ENCODE data around the gene PPP1R3F.

PPP1R3F gene

GRCh38 chrX:49264460-49264859 lies 5.1 kb upstream of the PPP1R3F start, which contains the start of gene FOXP3:
FOXP3 (minus strand) TSS chrX:49264710; CDS start chrX:49258505, 6,205 bp downstream.
- Histone ChIP-seq H3K79me2 (ENCODE audit: insufficient read depth, low read length) (no peaks in the 10 kb centered on the region), H3K4me2 (ENCODE audit: low read depth, low read length, poor library complexity, severe bottlenecking) (no peak within 1 kb of the TSS), H4K20me1 (ENCODE audit: insufficient read depth, low read length, poor library complexity, severe bottlenecking) (no peaks in the 10 kb centered on the region), H3K9ac (ENCODE audit: low read depth, low read length, poor library complexity, severe bottlenecking) (no peak within 1 kb of the TSS), H3F3A (ENCODE audit: low read depth) (no peaks in the 10 kb centered on the region), H3K4me3 (ENCODE audit: low read length, poor library complexity, severe bottlenecking) (no peak within 1 kb of the TSS), H3K27me3 (ENCODE audit: insufficient read depth, low read length, poor library complexity, severe bottlenecking) (no peaks in the 10 kb centered on the region), H3K4me1 (ENCODE audit: insufficient read depth, low read length, poor library complexity, severe bottlenecking) (no peaks in the 10 kb centered on the region), H2AFZ (ENCODE audit: low read length) (no peak within 1 kb of the TSS), H3K9me2 (replicated peaks; ENCODE audit: low read depth, low read length) (no peaks in the 10 kb centered on the region), H3K9me3 (ENCODE audit: insufficient read depth, low read depth, low read length) (no peaks in the 10 kb centered on the region), H3K36me3 (ENCODE audit: insufficient read depth, low read length) (no peaks in the 10 kb centered on the region)
- no peak for TF ChIP-seq CTCF (conservative IDR thresholded peaks at IDR 0.05; ENCODE audit: low read length)
- no peak for TF ChIP-seq EZH2phosphoT487 (IDR thresholded peaks at IDR 0.05; ENCODE audit: borderline replicate concordance)

- no peaks in the 10 kb centered on the region for H3K36me3 ChIP-seq (ENCODE audit: insufficient read depth, low read length)
- peaks cover 2% of the 10 kb centered on the region for H4K20me1 ChIP-seq (ENCODE audit: insufficient read depth, low read length, poor library complexity, severe bottlenecking)
- H3K27me3 ChIP-seq (ENCODE audit: insufficient read depth, low read length, poor library complexity, severe bottlenecking), result no peaks in the 10 kb centered on the region
- H3K4me3 ChIP-seq (ENCODE audit: low read length, poor library complexity, severe bottlenecking), result no peak overlapping the region
- H3K4me1 ChIP-seq (ENCODE audit: insufficient read depth, low read length, poor library complexity, severe bottlenecking), result peaks cover 9% of the 10 kb centered on the region
- no peak overlapping the region for H2AFZ ChIP-seq (ENCODE audit: low read length)
- TF ChIP-seq EZH2phosphoT487 (IDR thresholded peaks at IDR 0.05; ENCODE audit: borderline replicate concordance), result no peak
- no peak for TF ChIP-seq CTCF (conservative IDR thresholded peaks at IDR 0.05; ENCODE audit: low read length)
- H3K9ac ChIP-seq (ENCODE audit: low read depth, low read length, poor library complexity, severe bottlenecking), result no peak overlapping the region
- no peaks in the 10 kb centered on the region for H3F3A ChIP-seq (ENCODE audit: low read depth)
- H3K9me3 ChIP-seq (ENCODE audit: insufficient read depth, low read depth, low read length), result no peaks in the 10 kb centered on the region
- H3K79me2 ChIP-seq (ENCODE audit: insufficient read depth, low read length), result peaks cover 18% of the 10 kb centered on the region; the same call in 1 of the 2 replicates
- no peaks in the 10 kb centered on the region for H3K9me2 ChIP-seq (replicated peaks; ENCODE audit: low read depth, low read length)
- no peak overlapping the region for H3K4me2 ChIP-seq (ENCODE audit: low read depth, low read length, poor library complexity, severe bottlenecking)
These were observed 2.8 kb upstream of the PPP1R3F start for GRCh38 chrX:49266523-49267445.

- Histone ChIP-seq H3K9me3 (ENCODE audit: insufficient read depth, low read depth, low read length) (no peaks in the 10 kb centered on the region), H3K36me3 (ENCODE audit: insufficient read depth, low read length) (no peaks in the 10 kb centered on the region), H3K27me3 (ENCODE audit: insufficient read depth, low read length, poor library complexity, severe bottlenecking) (no peaks in the 10 kb centered on the region), H3K9ac (ENCODE audit: low read depth, low read length, poor library complexity, severe bottlenecking) (peak overlapping the region; percentile 87), H3K79me2 (ENCODE audit: insufficient read depth, low read length) (peaks cover 19% of the 10 kb centered on the region; the same call in 1 of the 2 replicates), H3K4me2 (ENCODE audit: low read depth, low read length, poor library complexity, severe bottlenecking) (peak overlapping the region; percentile 79), H4K20me1 (ENCODE audit: insufficient read depth, low read length, poor library complexity, severe bottlenecking) (peaks cover 7% of the 10 kb centered on the region), H3K4me3 (ENCODE audit: low read length, poor library complexity, severe bottlenecking) (peak overlapping the region; percentile 86), H3K9me2 (replicated peaks; ENCODE audit: low read depth, low read length) (no peaks in the 10 kb centered on the region), H3F3A (ENCODE audit: low read depth) (no peaks in the 10 kb centered on the region), H2AFZ (ENCODE audit: low read length) (peak overlapping the region; percentile 69; the same call in 1 of the 2 replicates), H3K4me1 (ENCODE audit: insufficient read depth, low read length, poor library complexity, severe bottlenecking) (peaks cover 20% of the 10 kb centered on the region)
- TF ChIP-seq EZH2phosphoT487 (IDR thresholded peaks at IDR 0.05; ENCODE audit: borderline replicate concordance) (no peak), CTCF (conservative IDR thresholded peaks at IDR 0.05; ENCODE audit: low read length) (no peak)
These were observed 937 bp upstream of the PPP1R3F start for GRCh38 chrX:49268702-49269009.
